GM12801 (cell line): ENCODE data around the gene LEPR.

ENCODE experiments used
- TF ChIP-seq, protein P1 (sequence below): IDR thresholded peaks from one replicate; pipeline ENCODE4 v1.5.1; 2011; ENCODE audit warnings: control low read depth; ENCODE audit not compliant: insufficient read length; ENCODE audit errors: extremely low read depth

Gene LEPR, protein sequence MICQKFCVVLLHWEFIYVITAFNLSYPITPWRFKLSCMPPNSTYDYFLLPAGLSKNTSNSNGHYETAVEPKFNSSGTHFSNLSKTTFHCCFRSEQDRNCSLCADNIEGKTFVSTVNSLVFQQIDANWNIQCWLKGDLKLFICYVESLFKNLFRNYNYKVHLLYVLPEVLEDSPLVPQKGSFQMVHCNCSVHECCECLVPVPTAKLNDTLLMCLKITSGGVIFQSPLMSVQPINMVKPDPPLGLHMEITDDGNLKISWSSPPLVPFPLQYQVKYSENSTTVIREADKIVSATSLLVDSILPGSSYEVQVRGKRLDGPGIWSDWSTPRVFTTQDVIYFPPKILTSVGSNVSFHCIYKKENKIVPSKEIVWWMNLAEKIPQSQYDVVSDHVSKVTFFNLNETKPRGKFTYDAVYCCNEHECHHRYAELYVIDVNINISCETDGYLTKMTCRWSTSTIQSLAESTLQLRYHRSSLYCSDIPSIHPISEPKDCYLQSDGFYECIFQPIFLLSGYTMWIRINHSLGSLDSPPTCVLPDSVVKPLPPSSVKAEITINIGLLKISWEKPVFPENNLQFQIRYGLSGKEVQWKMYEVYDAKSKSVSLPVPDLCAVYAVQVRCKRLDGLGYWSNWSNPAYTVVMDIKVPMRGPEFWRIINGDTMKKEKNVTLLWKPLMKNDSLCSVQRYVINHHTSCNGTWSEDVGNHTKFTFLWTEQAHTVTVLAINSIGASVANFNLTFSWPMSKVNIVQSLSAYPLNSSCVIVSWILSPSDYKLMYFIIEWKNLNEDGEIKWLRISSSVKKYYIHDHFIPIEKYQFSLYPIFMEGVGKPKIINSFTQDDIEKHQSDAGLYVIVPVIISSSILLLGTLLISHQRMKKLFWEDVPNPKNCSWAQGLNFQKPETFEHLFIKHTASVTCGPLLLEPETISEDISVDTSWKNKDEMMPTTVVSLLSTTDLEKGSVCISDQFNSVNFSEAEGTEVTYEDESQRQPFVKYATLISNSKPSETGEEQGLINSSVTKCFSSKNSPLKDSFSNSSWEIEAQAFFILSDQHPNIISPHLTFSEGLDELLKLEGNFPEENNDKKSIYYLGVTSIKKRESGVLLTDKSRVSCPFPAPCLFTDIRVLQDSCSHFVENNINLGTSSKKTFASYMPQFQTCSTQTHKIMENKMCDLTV

DNA sequence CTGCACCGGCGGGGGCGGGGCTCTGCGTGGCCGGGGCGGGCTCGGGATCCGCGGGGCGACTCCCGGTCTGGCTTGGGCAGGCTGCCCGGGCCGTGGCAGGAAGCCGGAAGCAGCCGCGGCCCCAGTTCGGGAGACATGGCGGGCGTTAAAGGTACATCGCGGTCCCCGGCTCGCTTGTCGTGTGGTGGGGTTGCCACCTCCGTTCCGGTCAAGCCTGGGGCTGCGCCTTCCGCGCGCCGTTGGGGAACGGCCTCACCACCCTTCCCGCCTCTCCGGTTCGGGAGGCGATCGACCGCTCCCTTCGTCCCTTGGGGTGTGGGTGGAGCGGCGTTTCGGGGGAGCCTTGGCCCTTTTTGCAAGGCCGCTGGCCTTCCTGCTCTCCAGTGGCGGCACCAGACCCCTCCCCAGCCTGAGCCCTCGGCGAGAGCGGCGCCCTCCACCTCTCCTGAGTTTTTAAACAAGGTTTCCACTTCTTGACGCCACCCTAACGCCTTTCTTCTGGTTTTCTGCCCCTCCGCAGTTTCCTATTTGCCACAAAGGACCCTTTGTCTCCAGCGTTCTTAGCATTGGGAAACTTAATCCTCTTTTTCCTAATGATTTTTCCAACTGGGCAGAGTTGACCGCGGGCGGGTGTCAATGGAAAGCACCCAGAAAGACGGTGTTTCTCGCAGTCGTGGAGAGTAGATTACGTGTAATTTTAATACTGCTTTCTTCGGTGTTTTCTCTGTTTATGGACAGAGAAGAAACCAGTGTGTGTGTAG lies at the start of gene LEPR, which contains the start of gene LEPROT:
Gene LEPR (plus strand): TSS at position 79 of the 761 bp plus-strand sequence. CDS start 144,898 bp downstream, outside the sequence.
Gene LEPROT (plus strand): TSS at position 79 of the 761 bp plus-strand sequence. CDS start 57 bp downstream, at position 136.
- TF ChIP-seq, protein P1, sequence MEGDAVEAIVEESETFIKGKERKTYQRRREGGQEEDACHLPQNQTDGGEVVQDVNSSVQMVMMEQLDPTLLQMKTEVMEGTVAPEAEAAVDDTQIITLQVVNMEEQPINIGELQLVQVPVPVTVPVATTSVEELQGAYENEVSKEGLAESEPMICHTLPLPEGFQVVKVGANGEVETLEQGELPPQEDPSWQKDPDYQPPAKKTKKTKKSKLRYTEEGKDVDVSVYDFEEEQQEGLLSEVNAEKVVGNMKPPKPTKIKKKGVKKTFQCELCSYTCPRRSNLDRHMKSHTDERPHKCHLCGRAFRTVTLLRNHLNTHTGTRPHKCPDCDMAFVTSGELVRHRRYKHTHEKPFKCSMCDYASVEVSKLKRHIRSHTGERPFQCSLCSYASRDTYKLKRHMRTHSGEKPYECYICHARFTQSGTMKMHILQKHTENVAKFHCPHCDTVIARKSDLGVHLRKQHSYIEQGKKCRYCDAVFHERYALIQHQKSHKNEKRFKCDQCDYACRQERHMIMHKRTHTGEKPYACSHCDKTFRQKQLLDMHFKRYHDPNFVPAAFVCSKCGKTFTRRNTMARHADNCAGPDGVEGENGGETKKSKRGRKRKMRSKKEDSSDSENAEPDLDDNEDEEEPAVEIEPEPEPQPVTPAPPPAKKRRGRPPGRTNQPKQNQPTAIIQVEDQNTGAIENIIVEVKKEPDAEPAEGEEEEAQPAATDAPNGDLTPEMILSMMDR: no peak

DNA sequence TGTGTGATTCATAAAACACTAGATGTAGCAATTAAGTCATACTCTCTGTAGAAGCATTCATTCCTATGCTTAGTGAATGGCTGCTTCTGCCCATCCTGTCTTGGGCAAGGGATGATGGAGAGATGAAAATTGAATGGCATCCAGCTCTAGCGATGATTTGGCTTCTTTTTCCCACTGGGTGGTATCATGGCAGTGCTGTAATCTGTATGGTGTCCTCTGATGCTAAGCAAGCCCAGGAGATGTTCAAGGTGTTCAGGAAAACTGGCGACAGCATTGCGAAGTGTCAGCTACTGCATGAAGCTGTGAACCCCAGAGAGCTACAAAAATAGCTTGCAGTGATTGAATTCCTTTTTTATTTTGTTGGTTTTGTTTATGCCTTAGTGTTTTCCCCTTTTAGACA lies 48.9 kb upstream of the LEPR start:
- TF ChIP-seq, protein P1: no peak

DNA sequence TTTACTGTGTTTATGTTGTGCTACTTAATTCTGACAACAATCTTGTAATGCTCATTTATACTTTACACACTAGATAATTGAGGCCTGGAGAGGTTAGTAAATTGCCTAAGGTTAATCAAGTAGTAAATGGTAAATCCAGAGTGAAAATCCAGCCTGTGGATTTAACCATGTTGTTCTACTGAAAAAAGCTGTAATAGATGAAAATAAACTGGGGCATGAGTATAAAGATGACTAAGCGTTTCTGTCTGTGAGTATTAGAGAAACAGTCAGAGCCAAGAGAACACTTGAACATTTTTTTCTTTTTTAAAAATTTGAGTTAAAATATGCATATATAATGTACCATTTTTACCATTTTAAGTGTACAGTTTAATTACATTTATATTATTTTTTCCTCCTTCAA lies 47.9 kb upstream of the LEPR start:
- TF ChIP-seq, protein P1: no peak

DNA sequence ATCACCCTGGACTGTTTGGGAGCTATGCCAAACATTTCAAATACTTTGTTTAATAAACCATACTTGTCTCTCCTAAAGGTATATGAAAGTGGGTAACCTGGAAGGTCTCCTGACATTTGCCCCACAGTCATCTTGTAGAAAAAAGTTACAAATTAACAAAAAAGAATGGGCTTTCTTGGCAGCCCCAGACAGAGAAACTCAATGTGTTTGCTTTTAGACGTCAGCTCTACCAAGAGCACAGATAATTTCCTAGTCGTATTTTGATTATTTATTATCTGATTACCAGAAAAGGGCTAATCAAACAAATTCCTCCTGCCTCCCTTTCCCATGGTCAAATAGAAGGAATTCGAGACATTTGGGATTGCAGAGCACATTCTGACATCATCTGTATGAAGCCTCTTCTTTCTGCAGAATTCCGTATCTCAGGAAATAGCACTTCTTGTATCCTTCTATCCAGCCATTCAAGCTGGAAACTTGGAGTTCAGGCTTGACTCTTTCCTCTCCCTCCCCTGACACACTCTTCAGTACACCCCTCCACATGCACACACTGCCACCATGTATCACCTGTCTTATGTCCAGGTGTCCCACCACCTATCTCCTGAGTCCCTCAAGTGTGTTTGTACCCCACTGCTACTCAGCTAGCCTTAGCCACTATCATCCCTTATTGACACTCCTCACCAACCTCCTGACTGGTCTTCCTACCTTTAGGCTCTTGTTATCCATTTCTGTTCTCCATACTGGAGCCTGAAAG lies 42.8 kb upstream of the LEPR start:
- TF ChIP-seq, protein P1: no peak

DNA sequence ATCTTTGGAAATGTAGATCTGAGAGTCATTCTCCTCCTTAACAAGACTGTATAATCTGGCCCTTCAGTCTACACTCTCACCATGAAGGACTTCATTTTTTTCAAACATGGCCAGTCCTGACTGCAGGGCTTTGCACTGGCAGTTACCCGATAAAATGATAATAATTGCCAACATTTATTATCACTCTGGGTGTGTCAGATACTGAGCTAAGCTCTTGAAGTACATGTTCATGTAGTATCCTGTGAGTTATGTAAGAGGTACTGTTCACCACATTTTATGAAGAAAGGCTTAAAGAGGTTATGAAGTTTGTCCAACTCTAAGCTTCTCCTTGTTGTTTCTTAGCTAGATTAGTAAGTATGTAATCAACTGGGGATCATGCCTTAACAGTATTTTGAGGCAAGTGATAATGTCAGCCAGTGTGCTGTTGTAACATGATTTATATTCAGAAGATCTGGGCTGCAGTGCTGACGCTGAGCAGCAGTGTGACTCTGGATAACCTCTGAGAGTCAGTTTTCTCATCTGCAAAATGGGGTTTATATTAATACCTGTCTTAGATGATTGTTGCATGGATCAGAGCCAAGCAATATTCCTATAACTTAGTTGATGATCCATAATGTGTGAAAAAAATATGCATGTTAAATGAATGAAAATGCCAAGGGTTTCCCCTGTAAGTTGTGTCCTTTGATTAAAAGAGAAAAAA lies 42.1 kb upstream of the LEPR start:
- TF ChIP-seq, protein P1: no peak

DNA sequence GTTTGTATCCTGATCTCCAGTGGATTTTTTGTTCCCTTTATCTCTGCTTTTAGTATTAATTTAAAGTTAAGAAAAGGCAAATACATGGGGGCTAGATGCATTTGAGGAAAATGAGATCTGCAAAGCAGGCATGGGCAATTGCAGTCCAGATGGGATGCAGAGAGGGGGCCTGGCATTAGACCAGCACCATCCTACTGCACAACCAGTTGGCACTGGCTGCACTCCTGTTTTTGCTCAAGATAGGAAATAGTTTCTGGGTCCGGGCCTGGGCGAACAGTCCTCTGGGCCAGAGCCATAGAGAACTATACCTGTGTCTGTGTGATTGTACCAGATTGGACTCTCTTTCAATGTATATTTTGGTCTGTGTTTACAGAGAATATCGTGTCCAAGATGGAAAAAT lies 34.0 kb upstream of the LEPR start:
- TF ChIP-seq, protein P1: no peak
